Measurements from ENCODE around the gene CTIF. TPM values are rescaled to one million over a fixed set of nuclear protein-coding genes. Genes with fewer than 3 reads are reported as not detected.

The CTIF gene
- polyA plus RNA-seq, 4 donors = 8.1 to 22.6 (median 11.3) TPM

GRCh38 chr18:48609820-48610815, 71.3 kb downstream of the CTIF start:
- Histone ChIP-seq H3K9me3 (ENCODE audit: control insufficient read depth in 2 of 2, insufficient read depth in 1 of 2, low read depth in 1 of 2, low read length in 1 of 2) (no peaks in the 10 kb centered on the region), H3K4me3 (ENCODE audit: low read depth in 1 of 3, low read length in 3 of 3) (no peak overlapping the region), H3K27ac (ENCODE audit: low read depth in 1 of 3, low read length in 2 of 3) (no peak overlapping the region), H3K36me3 (ENCODE audit: control insufficient read depth in 3 of 3, insufficient read depth in 2 of 3, low read depth in 1 of 3, low read length in 3 of 3) (peaks cover 0 to 3% (median 0%) of the 10 kb centered on the region in 3 donors), H3K27me3 (ENCODE audit: control insufficient read depth in 3 of 3, insufficient read depth in 3 of 3, low read length in 3 of 3) (no peaks in the 10 kb centered on the region), H3K4me1 (ENCODE audit: control insufficient read depth in 3 of 3, insufficient read depth in 2 of 3, low read depth in 1 of 3, low read length in 2 of 3) (no peaks in the 10 kb centered on the region)
- FAIRE-seq (no peak), DNase-seq (no peak)
- 85 to 92% (median 90%) methylated on average over 16 to 17 of the region's 17 CpGs for WGBS, 3 donors

GRCh38 chr18:48611203-48611602, 72.4 kb downstream of the CTIF start:
- no peaks in the 10 kb centered on the region for H3K27me3 ChIP-seq (ENCODE audit: control insufficient read depth in 3 of 3, insufficient read depth in 3 of 3, low read length in 3 of 3)
- DNase-seq (no peak), FAIRE-seq (no peak)
- no peak overlapping the region for H3K4me3 ChIP-seq (ENCODE audit: low read depth in 1 of 3, low read length in 3 of 3)
- H3K27ac ChIP-seq (ENCODE audit: low read depth in 1 of 3, low read length in 2 of 3) = no peak overlapping the region
- 89 to 98% (median 96%) methylated on average over 5 of the region's 5 CpGs for WGBS, 3 donors
- H3K4me1 ChIP-seq (ENCODE audit: control insufficient read depth in 3 of 3, insufficient read depth in 2 of 3, low read depth in 1 of 3, low read length in 2 of 3) = peaks cover 0 to 2% (median 0%) of the 10 kb centered on the region in 3 donors
- H3K9me3 ChIP-seq (ENCODE audit: control insufficient read depth in 2 of 2, insufficient read depth in 1 of 2, low read depth in 1 of 2, low read length in 1 of 2) = no peaks in the 10 kb centered on the region
- peaks cover 0 to 6% (median 0%) of the 10 kb centered on the region in 3 donors for H3K36me3 ChIP-seq (ENCODE audit: control insufficient read depth in 3 of 3, insufficient read depth in 2 of 3, low read depth in 1 of 3, low read length in 3 of 3)

- H3K4me1 ChIP-seq (ENCODE audit: control insufficient read depth in 3 of 3, insufficient read depth in 2 of 3, low read depth in 1 of 3, low read length in 2 of 3) = peaks cover 0 to 2% (median 0%) of the 10 kb centered on the region in 3 donors
- no peak overlapping the region for H3K4me3 ChIP-seq (ENCODE audit: low read depth in 1 of 3, low read length in 3 of 3)
- no peaks in the 10 kb centered on the region for H3K9me3 ChIP-seq (ENCODE audit: control insufficient read depth in 2 of 2, insufficient read depth in 1 of 2, low read depth in 1 of 2, low read length in 1 of 2)
- no peaks in the 10 kb centered on the region for H3K27me3 ChIP-seq (ENCODE audit: control insufficient read depth in 3 of 3, insufficient read depth in 3 of 3, low read length in 3 of 3)
- WGBS, 3 donors = 78 to 86% (median 80%) methylated on average over 10 of the region's 10 CpGs
- no peak for FAIRE-seq
- H3K36me3 ChIP-seq (ENCODE audit: control insufficient read depth in 3 of 3, insufficient read depth in 2 of 3, low read depth in 1 of 3, low read length in 3 of 3) = peaks cover 0 to 6% (median 0%) of the 10 kb centered on the region in 3 donors
- DNase-seq = no peak
- no peak overlapping the region for H3K27ac ChIP-seq (ENCODE audit: low read depth in 1 of 3, low read length in 2 of 3)
Observed at GRCh38 chr18:48611785-48612480, 73.1 kb downstream of the CTIF start.

- no peak for DNase-seq
- Histone ChIP-seq H3K27me3 (ENCODE audit: control insufficient read depth in 3 of 3, insufficient read depth in 3 of 3, low read length in 3 of 3) (peaks cover 0 to 2% (median 0%) of the 10 kb centered on the region in 3 donors), H3K4me1 (ENCODE audit: control insufficient read depth in 3 of 3, insufficient read depth in 2 of 3, low read depth in 1 of 3, low read length in 2 of 3) (peaks cover 0 to 2% (median 0%) of the 10 kb centered on the region in 3 donors), H3K27ac (ENCODE audit: low read depth in 1 of 3, low read length in 2 of 3) (no peak overlapping the region), H3K36me3 (ENCODE audit: control insufficient read depth in 3 of 3, insufficient read depth in 2 of 3, low read depth in 1 of 3, low read length in 3 of 3) (peaks cover 0 to 6% (median 0%) of the 10 kb centered on the region in 3 donors), H3K4me3 (ENCODE audit: low read depth in 1 of 3, low read length in 3 of 3) (no peak overlapping the region), H3K9me3 (ENCODE audit: control insufficient read depth in 2 of 2, insufficient read depth in 1 of 2, low read depth in 1 of 2, low read length in 1 of 2) (no peaks in the 10 kb centered on the region)
- no peak for FAIRE-seq
- WGBS, 3 donors = 88 to 92% (median 91%) methylated on average over 6 of the region's 6 CpGs
Observed at GRCh38 chr18:48612511-48612910, 73.7 kb downstream of the CTIF start.

- FAIRE-seq (no peak), DNase-seq (no peak)
- H3K9me3 ChIP-seq (ENCODE audit: control insufficient read depth in 2 of 2, insufficient read depth in 1 of 2, low read depth in 1 of 2, low read length in 1 of 2) = no peaks in the 10 kb centered on the region
- peaks cover 0 to 2% (median 0%) of the 10 kb centered on the region in 3 donors for H3K27me3 ChIP-seq (ENCODE audit: control insufficient read depth in 3 of 3, insufficient read depth in 3 of 3, low read length in 3 of 3)
- no peak overlapping the region for H3K27ac ChIP-seq (ENCODE audit: low read depth in 1 of 3, low read length in 2 of 3)
- H3K4me3 ChIP-seq (ENCODE audit: low read depth in 1 of 3, low read length in 3 of 3) = no peak overlapping the region
- peaks cover 0 to 2% (median 0%) of the 10 kb centered on the region in 3 donors for H3K4me1 ChIP-seq (ENCODE audit: control insufficient read depth in 3 of 3, insufficient read depth in 2 of 3, low read depth in 1 of 3, low read length in 2 of 3)
- peaks cover 0 to 6% (median 0%) of the 10 kb centered on the region in 3 donors for H3K36me3 ChIP-seq (ENCODE audit: control insufficient read depth in 3 of 3, insufficient read depth in 2 of 3, low read depth in 1 of 3, low read length in 3 of 3)
- 68 to 73% (median 68%) methylated on average over 4 of the region's 4 CpGs for WGBS, 3 donors
Observed at GRCh38 chr18:48612917-48613316, 74.1 kb downstream of the CTIF start.

- H3K36me3 ChIP-seq (ENCODE audit: control insufficient read depth in 3 of 3, insufficient read depth in 2 of 3, low read depth in 1 of 3, low read length in 3 of 3) = peaks cover 0 to 6% (median 0%) of the 10 kb centered on the region in 3 donors
- FAIRE-seq (no peak), DNase-seq (no peak)
- peaks cover 0 to 2% (median 0%) of the 10 kb centered on the region in 3 donors for H3K4me1 ChIP-seq (ENCODE audit: control insufficient read depth in 3 of 3, insufficient read depth in 2 of 3, low read depth in 1 of 3, low read length in 2 of 3)
- 67 to 82% (median 74%) methylated on average over 15 of the region's 15 CpGs for WGBS, 3 donors
- peaks cover 0 to 2% (median 0%) of the 10 kb centered on the region in 3 donors for H3K27me3 ChIP-seq (ENCODE audit: control insufficient read depth in 3 of 3, insufficient read depth in 3 of 3, low read length in 3 of 3)
- no peak overlapping the region for H3K4me3 ChIP-seq (ENCODE audit: low read depth in 1 of 3, low read length in 3 of 3)
- no peak overlapping the region for H3K27ac ChIP-seq (ENCODE audit: low read depth in 1 of 3, low read length in 2 of 3)
- H3K9me3 ChIP-seq (ENCODE audit: control insufficient read depth in 2 of 2, insufficient read depth in 1 of 2, low read depth in 1 of 2, low read length in 1 of 2) = no peaks in the 10 kb centered on the region
Observed at GRCh38 chr18:48613589-48614404, 75.0 kb downstream of the CTIF start.

- Histone ChIP-seq H3K9me3 (ENCODE audit: control insufficient read depth in 2 of 2, insufficient read depth in 1 of 2, low read depth in 1 of 2, low read length in 1 of 2) (no peaks in the 10 kb centered on the region), H3K27me3 (ENCODE audit: control insufficient read depth in 3 of 3, insufficient read depth in 3 of 3, low read length in 3 of 3) (peaks cover 0 to 2% (median 0%) of the 10 kb centered on the region in 3 donors), H3K27ac (ENCODE audit: low read depth in 1 of 3, low read length in 2 of 3) (no peak overlapping the region), H3K4me1 (ENCODE audit: control insufficient read depth in 3 of 3, insufficient read depth in 2 of 3, low read depth in 1 of 3, low read length in 2 of 3) (peaks cover 0 to 2% (median 0%) of the 10 kb centered on the region in 3 donors), H3K4me3 (ENCODE audit: low read depth in 1 of 3, low read length in 3 of 3) (no peak overlapping the region), H3K36me3 (ENCODE audit: control insufficient read depth in 3 of 3, insufficient read depth in 2 of 3, low read depth in 1 of 3, low read length in 3 of 3) (peaks cover 0 to 12% (median 0%) of the 10 kb centered on the region in 3 donors)
- FAIRE-seq (no peak), DNase-seq (peak; percentile 57 to 88)
- 34 to 73% (median 56%) methylated on average over 30 to 31 of the region's 31 CpGs for WGBS, 3 donors
Observed at GRCh38 chr18:48615566-48616401, 77.0 kb downstream of the CTIF start.

All from small intestine (tissue), 7 donors.